Common myeloid progenitor, CD34-positive (primary cell): ENCODE results near the gene SBF2.

ENCODE experiments used
- CTCF ChIA-PET: fragments of 350-600 bp; sonication (Branson Sonifier 250); formaldehyde crosslinking; loops from one replicate; lab custom pipeline; 2021; ENCODE audit warnings: antibody characterized with exemption; lab: Charles Lee
- POLR2A ChIA-PET: fragments of 350-600 bp; sonication (Branson Sonifier 250); formaldehyde crosslinking; loops from one replicate; lab custom pipeline; 2021; ENCODE audit warnings: antibody characterized with exemption; lab: Charles Lee
- DNase-seq, 3 donors: peaks; one replicate each; pipeline versions ENCODE4 v3.0.0 to v3.0.0-alpha.2; 2013
- H3K27ac ChIP-seq, 2 experiments: 1 replicate in 1 of 2; 2 replicates in 1 of 2; pipeline ENCODE4 v1.7.0; 2013; ENCODE audit warnings: inconsistent platforms in 2 of 2, low read length in 2 of 2, mild to moderate bottlenecking in 2 of 2, low read depth in 1 of 2, moderate library complexity in 1 of 2; ENCODE audit not compliant: severe bottlenecking in 2 of 2, insufficient read depth in 1 of 2, poor library complexity in 1 of 2
- H3K27me3 ChIP-seq, 5 experiments: replicated peaks in 2 of 5; 1 replicate in 3 of 5; 2 replicates in 2 of 5; pipeline versions ENCODE4 v1.6.1 to v1.7.0; 2013; ENCODE audit warnings: low read length in 4 of 5, mild to moderate bottlenecking in 2 of 5, moderate library complexity in 2 of 5, inconsistent platforms in 1 of 5; ENCODE audit not compliant: insufficient read depth in 5 of 5, control insufficient read depth in 4 of 5
- H3K36me3 ChIP-seq, 4 experiments: 1 replicate in 2 of 4; 2 replicates in 2 of 4; pipeline versions ENCODE4 v1.6.1 to v1.7.0; 2013; ENCODE audit warnings: low read length in 3 of 4, control low read depth in 1 of 4, mild to moderate bottlenecking in 1 of 4; ENCODE audit not compliant: control insufficient read depth in 4 of 4, insufficient read depth in 4 of 4
- H3K4me1 ChIP-seq, 4 experiments: 1 replicate in 3 of 4; 2 replicates in 1 of 4; pipeline versions ENCODE4 v1.6.1 to v1.7.1; 2013; ENCODE audit warnings: low read length in 3 of 4, mild to moderate bottlenecking in 3 of 4, control low read depth in 1 of 4, inconsistent platforms in 1 of 4, moderate library complexity in 1 of 4; ENCODE audit not compliant: control insufficient read depth in 4 of 4, insufficient read depth in 4 of 4; ENCODE audit errors: control extremely low read depth in 1 of 4
- H3K4me3 ChIP-seq, 7 experiments: 1 replicate in 4 of 7; 2 replicates in 3 of 7; pipeline versions ENCODE4 v1.5.1 to v1.7.0; 2013; ENCODE audit warnings: mild to moderate bottlenecking in 7 of 7, low read length in 6 of 7, moderate library complexity in 6 of 7, inconsistent platforms in 2 of 7, low read depth in 2 of 7, control low read depth in 1 of 7; ENCODE audit not compliant: insufficient read depth in 4 of 7, control insufficient read depth in 1 of 7; ENCODE audit errors: extremely low read depth in 1 of 7
- H3K9me3 ChIP-seq, 5 experiments: 1 replicate in 4 of 5; 2 replicates in 1 of 5; pipeline versions ENCODE4 v1.6.1 to v1.7.1; 2013; ENCODE audit warnings: low read length in 4 of 5, mild to moderate bottlenecking in 2 of 5, inconsistent platforms in 1 of 5, low read depth in 1 of 5, moderate library complexity in 1 of 5; ENCODE audit not compliant: control insufficient read depth in 4 of 5, insufficient read depth in 2 of 5; ENCODE audit errors: control extremely low read depth in 1 of 5
- WGBS: methylation state at CpG from one replicate; pipeline ENCODE4 v1.1.5; 2013; ENCODE audit not compliant: insufficient coverage; 5-methylcytosine and 5-hydroxymethylcytosine counted together

SBF2 gene

GRCh38 chr11:10308201-10308954 lies 14.4 kb upstream of the SBF2 start:
- peaks cover 11 to 50% (median 48%) of the 10 kb centered on the region in 4 experiments for H3K4me1 ChIP-seq
- H3K4me3 ChIP-seq: peak overlapping the region in 6 of 7 experiments; percentile 69 to 95 (median 88)
- WGBS: 14% methylated on average over 15 of the region's 16 CpGs
- peaks cover 0 to 2% (median 0%) of the 10 kb centered on the region in 5 experiments for H3K9me3 ChIP-seq
- DNase-seq: no peak
- peaks cover 0 to 3% (median 0%) of the 10 kb centered on the region in 4 experiments for H3K36me3 ChIP-seq
- H3K27ac ChIP-seq: peak overlapping the region in 1 of 2 experiments; percentile 61
- ChIA-PET CTCF (interaction anchor here (0.6 to 4.8 kb wide), 26 partner anchors 7 to 550 kb away, joined by 3 to 48 read pairs (median 5); no protein-coding TSS in a partner anchor), POLR2A (interaction anchor here (0.6 to 0.7 kb wide), 2 partner anchors 10 to 1142 kb away, joined by 3 to 4 read pairs; no protein-coding TSS in a partner anchor)
- H3K27me3 ChIP-seq: peaks cover 0 to 33% (median 18%) of the 10 kb centered on the region in 5 experiments

- ChIA-PET CTCF (interaction anchor here (0.6 to 4.8 kb wide), 29 partner anchors 8 to 550 kb away, joined by 3 to 48 read pairs (median 5); no protein-coding TSS in a partner anchor), POLR2A (interaction anchor here (0.6 to 0.7 kb wide), 2 partner anchors 335 to 1141 kb away, joined by 3 to 4 read pairs; no protein-coding TSS in a partner anchor)
- H3K9me3 ChIP-seq: peaks cover 0 to 2% (median 0%) of the 10 kb centered on the region in 5 experiments
- peak overlapping the region in 1 of 2 experiments; percentile 61 for H3K27ac ChIP-seq
- under 1% methylated on average over 52 of the region's 62 CpGs for WGBS
- peaks cover 0 to 3% (median 0%) of the 10 kb centered on the region in 4 experiments for H3K36me3 ChIP-seq
- peak overlapping the region; percentile 15 to 95 (median 86) for H3K4me3 ChIP-seq
- H3K27me3 ChIP-seq: peaks cover 0 to 33% (median 18%) of the 10 kb centered on the region in 5 experiments
- peak; percentile 90 to 96 (median 96) for DNase-seq
- peaks cover 11 to 57% (median 54%) of the 10 kb centered on the region in 4 experiments for H3K4me1 ChIP-seq
Observed at GRCh38 chr11:10307400-10308200, 13.6 kb upstream of the SBF2 start.

- ChIA-PET POLR2A (interaction anchor here (0.7 kb wide), 1 partner anchor 334 kb away, joined by 3 read pairs; no protein-coding TSS in a partner anchor), CTCF (interaction anchor here (0.8 to 4.8 kb wide), 22 partner anchors 8 to 549 kb away, joined by 3 to 48 read pairs (median 5); no protein-coding TSS in a partner anchor)
- DNase-seq: peak in 1 of 3 donors; percentile 52
- Histone ChIP-seq H3K9me3 (peaks cover 0 to 2% (median 0%) of the 10 kb centered on the region in 5 experiments), H3K27ac (no peak overlapping the region), H3K4me1 (peaks cover 11 to 63% (median 58%) of the 10 kb centered on the region in 4 experiments), H3K27me3 (peaks cover 0 to 33% (median 18%) of the 10 kb centered on the region in 5 experiments), H3K36me3 (peaks cover 0 to 3% (median 0%) of the 10 kb centered on the region in 4 experiments), H3K4me3 (peak overlapping the region in 6 of 7 experiments; percentile 69 to 95 (median 88))
- 0% methylated on average over 1 of the region's 9 CpGs for WGBS
Observed at GRCh38 chr11:10307022-10307399, 13.0 kb upstream of the SBF2 start.

GRCh38 chr11:10305964-10306918 lies 12.2 kb upstream of the SBF2 start:
- Histone ChIP-seq H3K4me3 (peak overlapping the region; percentile 11 to 95 (median 86)), H3K36me3 (peaks cover 0 to 3% (median 0%) of the 10 kb centered on the region in 4 experiments), H3K27ac (no peak overlapping the region), H3K9me3 (no peaks in the 10 kb centered on the region), H3K4me1 (peaks cover 11 to 65% (median 58%) of the 10 kb centered on the region in 4 experiments), H3K27me3 (peaks cover 0 to 33% (median 23%) of the 10 kb centered on the region in 5 experiments)
- WGBS: 0% methylated on average over 51 of the region's 65 CpGs
- CTCF ChIA-PET: interaction anchor here (0.6 to 4.7 kb wide), 14 partner anchors 10 to 548 kb away, joined by 3 to 48 read pairs (median 4); no protein-coding TSS in a partner anchor
- peak in 1 of 3 donors; percentile 47 for DNase-seq
- POLR2A ChIA-PET: interaction anchor here (0.5 kb wide), 1 partner anchor 20 kb away, joined by 3 read pairs; no protein-coding TSS in a partner anchor

- Histone ChIP-seq H3K27me3 (peaks cover 0 to 33% (median 24%) of the 10 kb centered on the region in 5 experiments), H3K36me3 (peaks cover 0 to 3% (median 0%) of the 10 kb centered on the region in 4 experiments), H3K27ac (no peak overlapping the region), H3K9me3 (no peaks in the 10 kb centered on the region), H3K4me3 (peak overlapping the region; percentile 25 to 95 (median 86)), H3K4me1 (peaks cover 11 to 65% (median 58%) of the 10 kb centered on the region in 4 experiments)
- CTCF ChIA-PET: interaction anchor here (0.6 to 4.7 kb wide), 14 partner anchors 10 to 547 kb away, joined by 3 to 41 read pairs (median 6); no protein-coding TSS in a partner anchor
- POLR2A ChIA-PET: interaction anchor here (0.5 to 1.0 kb wide), 3 partner anchors 13 to 98 kb away, joined by 3 read pairs; no protein-coding TSS in a partner anchor
- peak in 2 of 3 donors; percentile 48 to 67 for DNase-seq
- under 1% methylated on average over 49 of the region's 51 CpGs for WGBS
Observed at GRCh38 chr11:10305262-10305963, 11.4 kb upstream of the SBF2 start.
